SHP77 treated with DMSO at 0.1 percent for 48 hours (cell line): ENCODE measurements around the gene SMPD2.
"Not testable (repeated sequence)": the region's sequence is repeated elsewhere in the genome, so short reads cannot be mapped to it uniquely, and the experiment has no call there.

Experiments
- DNase-seq: peaks from one replicate; lab custom pipeline; 2025; lab: John Stamatoyannopoulos, UW

SMPD2 gene

GRCh38 chr6:109461205-109461604, 20.7 kb downstream of the SMPD2 start:
- not testable (repeated sequence) for DNase-seq

DNA sequence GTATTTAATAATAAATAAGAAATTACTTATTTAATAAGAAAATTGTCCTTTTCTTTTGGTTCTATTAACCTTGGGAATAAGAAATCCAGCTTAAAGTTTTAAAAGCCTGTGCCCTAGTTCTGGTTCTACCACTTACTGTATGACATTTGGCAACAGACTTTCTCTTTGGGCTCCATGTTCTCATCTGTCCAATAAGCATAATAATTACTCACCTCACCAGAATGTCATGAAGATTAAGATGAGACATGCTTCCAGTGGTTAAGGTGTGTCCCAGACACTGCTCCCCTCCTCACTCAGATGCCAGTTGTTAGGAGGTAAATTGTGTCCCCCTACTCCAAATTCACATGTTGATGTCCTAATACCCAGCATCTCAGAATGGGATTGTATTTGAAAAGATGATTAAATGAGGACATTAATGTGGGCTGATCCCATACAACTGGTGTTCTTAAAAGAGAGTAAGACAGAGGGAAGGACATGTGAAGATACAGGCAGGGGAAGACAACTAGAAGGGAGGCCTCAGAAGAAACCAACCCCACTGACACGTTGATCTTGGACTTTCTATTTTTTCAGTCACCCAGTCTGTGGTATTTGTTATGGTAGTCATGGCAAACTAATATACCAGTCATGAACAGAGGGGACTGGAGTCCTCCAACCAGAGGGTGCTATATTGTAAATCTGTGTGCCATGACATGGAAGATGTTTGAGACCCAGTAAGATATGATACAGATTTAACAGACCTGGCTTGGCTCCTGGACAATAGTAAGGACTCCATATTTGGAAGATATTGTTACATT, 21.4 kb downstream of the SMPD2 start:
- no peak for DNase-seq

DNA sequence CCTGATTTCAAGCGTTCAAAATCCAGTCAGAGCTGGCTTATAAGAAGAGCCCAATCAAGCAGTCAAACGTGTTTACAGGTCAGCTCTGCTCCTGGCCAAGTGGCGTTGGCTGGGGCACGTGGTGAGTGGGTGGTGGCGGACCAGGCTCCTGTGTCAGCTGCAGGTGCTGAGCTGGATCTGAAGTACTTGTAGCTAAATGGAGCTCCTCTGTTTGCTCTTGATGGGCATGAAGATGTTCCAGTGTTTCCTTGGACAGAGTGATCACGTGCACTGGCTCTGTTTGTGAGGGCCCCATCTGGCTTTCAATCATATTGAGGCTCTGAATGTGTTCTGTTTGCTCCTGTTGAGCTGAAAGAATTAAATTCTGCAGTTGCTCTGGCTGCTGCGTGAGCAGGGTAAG, 25.2 kb downstream of the SMPD2 start:
- peak; percentile 88 for DNase-seq

- DNase-seq, result no peak
Observed at GRCh38 chr6:109466212-109466923, 25.8 kb downstream of the SMPD2 start.

DNA sequence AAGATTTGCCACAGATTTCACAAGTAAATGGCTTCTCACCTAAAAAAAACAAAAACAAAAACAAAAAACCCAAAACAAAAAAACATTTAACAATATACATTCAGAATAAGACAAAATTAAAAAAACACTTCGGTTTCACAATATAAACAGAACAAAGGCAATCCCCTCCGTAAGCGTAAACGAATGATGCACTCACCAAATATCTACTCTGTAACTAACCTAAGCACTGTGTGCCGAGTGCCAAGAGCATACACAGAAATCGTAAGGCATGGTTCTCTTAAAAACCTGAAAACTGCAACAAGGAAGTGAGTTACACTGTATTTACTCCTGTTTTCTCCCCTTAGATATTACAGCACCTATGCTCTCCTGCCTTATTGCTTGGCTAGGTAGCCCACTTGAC, 27.2 kb downstream of the SMPD2 start:
- DNase-seq, result no peak

- DNase-seq, result no peak
Observed at GRCh38 chr6:109469591-109470189, 29.2 kb downstream of the SMPD2 start.

DNA sequence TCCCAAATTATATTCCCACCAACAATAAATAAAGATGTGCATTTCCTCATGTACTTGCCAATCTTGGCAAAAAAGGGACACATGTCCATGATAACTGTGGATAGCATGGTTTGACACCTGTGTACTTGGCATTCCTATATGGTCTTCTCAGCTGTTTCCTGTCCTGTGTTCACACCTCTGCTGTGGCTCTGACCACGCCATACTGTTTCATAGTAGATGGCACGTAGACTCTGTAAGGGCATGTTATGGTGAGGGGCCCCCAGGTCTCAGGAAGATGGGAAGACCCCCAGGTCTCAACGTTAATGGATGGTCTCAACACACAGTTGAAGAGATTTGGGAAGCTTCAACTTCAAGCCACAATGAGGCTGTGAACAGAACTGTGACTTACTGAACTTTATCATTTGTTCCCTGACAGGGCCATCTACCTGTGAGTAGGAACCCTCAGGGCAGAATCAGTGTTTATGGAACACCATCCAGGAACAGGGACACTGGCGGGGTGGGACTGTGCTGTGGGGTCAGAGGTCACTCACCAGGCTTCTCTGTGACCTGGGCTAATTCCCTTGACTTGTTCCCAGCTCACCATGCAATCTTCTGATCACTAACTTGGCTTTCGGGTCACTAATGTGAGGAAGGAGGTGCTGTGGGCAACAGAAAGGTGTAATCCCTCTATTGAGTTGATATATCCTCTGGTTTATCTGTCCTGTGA, 30.7 kb downstream of the SMPD2 start:
- DNase-seq, result no peak

GRCh38 chr6:109472132-109472995, 31.8 kb downstream of the SMPD2 start:
- no peak for DNase-seq

- DNase-seq, result no peak
Observed at GRCh38 chr6:109473120-109473519, 32.6 kb downstream of the SMPD2 start.

DNA sequence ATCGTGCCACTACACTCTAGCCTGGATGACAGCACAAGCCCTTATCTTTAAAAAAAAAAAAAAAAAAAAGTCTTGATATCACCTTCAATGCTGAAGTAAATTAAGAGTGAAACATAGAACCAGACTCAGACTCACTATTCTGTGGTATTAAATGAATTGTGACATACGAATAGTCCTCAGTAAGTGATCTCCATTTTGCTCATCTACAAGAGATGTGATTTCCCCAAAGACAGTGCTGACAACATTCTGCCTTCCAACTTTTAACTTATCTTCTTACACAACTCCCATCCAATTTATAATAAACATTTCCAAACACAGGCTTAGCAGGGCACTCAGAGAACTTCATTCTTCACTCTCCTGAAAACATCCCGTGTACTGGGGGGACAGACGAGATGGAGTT, 34.5 kb downstream of the SMPD2 start:
- no peak for DNase-seq

DNA sequence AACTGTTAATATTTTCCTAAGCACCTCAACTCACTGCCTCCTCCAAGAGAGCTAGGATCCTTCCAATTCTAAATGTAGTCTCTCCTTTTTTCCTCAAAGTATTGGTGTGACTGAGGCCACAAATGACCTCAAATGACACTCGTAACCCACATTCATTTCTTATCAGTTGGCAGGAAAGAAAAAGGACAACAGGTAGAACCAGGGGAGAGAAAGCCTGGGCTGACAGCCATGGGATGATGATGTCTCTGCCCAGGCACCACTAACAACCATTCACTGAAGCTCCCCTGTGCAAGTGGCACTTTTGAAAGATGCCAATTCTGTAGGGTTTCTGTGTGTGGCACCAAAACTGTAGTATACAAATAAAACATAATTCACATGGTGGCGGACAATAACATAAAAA, 35.1 kb downstream of the SMPD2 start:
- no peak for DNase-seq

GRCh38 chr6:109477184-109477583, 36.7 kb downstream of the SMPD2 start:
- DNase-seq, result no peak

DNA sequence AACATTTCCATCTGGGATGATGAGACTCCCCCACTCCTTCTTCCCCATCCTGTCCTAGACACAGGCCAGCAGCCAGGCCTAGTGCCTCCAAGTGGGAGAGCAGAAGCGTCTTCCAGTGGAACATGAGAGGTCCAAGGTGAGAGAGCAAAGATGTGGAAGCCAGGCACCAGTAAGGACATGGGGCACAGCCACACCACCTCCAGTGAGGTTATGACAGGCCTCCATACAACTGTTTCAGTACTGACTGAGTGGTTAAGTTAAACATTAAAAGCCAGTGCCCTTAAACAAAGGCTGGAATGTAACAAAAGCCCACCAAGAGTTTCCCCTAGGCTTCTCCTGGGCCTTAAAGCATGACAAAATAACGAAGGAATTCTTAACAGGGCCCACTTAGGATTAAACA, 37.2 kb downstream of the SMPD2 start:
- DNase-seq, result no peak

DNA sequence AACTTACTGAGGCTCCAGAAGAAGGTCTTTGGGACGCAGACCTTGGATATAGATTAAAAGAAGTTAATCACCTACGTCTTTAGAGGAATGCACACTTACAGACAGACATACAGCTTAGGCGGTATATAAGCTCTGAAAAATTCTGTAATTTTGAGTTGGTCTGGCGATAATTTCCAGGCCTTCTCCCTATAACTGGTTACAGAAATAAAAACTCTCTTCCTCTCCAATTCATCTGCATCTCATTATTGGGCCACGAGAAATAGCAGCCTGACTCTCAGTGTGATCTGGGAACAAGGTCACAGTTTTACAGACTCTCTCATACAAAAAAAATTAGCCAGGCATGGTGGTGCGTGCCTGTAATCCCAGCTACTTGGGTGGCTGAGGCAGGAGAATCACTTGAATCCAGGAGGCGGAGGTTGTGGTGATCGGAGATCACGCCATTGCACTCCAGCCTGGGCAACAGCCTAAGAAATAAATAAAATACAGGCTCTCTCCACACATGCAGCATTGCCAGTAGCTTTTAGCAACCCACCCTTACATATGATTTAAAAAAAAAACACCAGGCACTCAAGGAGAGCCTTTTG, 37.8 kb downstream of the SMPD2 start:
- DNase-seq, result no peak

DNA sequence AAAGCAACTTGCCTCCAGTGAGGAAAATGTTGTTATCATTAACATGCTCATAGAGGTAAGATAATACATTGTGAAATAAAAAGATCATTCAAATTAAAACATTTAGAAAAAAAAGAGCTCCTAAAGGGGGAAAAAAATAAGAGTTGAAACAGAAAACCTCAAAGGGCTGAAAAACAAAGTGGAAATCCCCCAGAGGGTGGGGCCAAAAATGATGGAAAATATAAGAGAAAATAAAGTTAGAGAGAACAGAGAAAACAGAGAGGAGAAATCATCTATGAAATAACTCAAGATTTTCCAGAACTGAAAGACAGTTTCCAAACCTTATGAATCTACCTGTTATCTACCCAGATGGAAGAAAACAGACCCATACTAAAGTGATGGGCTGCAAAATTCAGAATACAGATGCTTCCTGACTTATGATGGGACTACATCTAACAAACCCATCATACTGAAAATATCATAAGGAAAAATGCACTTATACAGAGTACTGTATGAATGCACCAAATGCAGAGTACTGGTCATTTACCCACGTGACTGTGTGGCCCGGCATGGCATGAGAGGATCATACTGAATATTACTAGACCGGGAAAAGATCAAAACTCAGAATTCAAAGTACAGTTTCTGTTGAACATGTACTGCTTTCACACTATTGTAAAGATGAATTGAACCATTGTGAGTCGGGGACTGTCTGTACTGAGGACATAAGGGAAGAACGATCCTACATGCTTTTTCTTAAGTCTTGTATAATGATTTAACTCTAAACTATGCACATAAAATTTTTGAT, 38.5 kb downstream of the SMPD2 start:
- DNase-seq, result no peak

DNA sequence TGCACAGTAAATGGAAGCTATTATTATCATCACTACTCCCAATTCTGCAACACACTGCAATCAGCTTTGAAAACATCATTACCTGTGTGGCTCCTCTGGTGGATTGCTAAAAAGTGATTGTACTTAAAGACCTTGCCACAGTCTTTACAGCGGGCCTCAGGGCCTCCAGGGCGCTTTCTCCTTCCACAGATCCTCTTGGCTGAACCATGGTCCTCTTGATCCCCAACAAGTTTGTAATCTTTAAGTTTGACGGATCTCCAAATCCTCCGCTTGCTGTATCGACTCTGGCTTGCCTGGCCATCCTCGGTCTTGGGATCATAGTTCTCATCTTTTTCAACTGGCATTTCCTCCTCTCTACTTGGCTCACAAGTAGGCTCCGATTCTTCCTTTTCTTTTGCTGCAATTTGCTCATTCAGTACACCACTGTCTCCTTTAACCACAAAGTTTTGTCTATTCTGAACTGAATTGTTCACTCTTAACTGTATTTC, 40.5 kb downstream of the SMPD2 start:
- DNase-seq, result no peak

DNA sequence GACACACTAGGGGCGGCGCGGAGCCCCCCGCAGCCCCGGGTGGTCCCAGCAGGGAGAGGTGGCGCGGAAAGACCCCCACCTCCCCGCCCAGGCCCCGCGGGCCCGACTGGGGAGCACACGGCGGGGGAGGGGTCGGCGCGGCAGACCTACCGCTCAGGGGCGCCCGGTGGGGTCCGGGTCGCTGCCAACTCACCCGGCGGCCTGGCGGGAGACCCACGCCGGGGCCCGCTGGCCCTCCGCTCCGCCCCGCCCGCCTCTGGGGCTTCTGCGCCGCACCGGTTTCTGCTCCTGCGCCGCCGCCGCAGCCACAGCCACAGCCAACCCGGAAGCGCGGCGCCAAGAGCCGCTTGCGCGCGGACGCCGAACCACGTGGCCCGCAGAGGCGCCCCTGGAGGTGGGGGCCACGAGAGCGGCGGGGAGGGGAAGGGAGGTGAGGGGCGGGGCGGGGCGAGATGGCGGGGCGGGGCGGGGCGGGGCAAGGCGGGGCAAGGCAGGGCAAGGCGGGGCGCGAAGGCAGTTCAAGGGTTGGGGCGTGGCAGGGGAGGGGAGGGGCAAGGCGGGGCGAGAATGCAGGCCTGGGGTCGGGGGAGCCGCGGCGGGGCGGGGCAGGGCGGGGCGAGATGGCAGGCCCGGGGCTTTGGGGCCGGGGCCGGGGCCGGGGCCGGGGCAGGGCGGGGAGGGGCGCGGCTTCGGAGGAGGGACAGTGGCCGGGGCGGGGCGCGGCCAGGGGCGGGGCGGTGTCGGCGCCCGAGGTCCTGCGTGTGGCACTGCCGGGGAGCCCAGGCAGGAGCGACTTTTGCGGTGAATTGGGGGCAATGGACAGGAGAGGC, 42.6 kb downstream of the SMPD2 start, which contains the start of gene ZBTB24:
ZBTB24 (minus strand) TSS at position 315 of the 830 bp plus-strand sequence. CDS start 1,193 bp downstream, outside the sequence.
- peak; percentile 73 for DNase-seq

- no peak for DNase-seq
Observed at GRCh38 chr6:109483735-109484057, 43.2 kb downstream of the SMPD2 start.

GRCh38 chr6:109484122-109484521, 43.6 kb downstream of the SMPD2 start:
- no peak for DNase-seq
